Central memory CD4-positive, alpha-beta T cell (primary cell): ENCODE measurements around the gene USP12.
A peak's percentile ranks its signal among the peaks of the same experiment; 100 is the strongest.
"Not testable (repeated sequence)": the region's sequence is repeated elsewhere in the genome, so short reads cannot be mapped to it uniquely, and the experiment has no call there.

Experiments used
- DNase-seq: peaks from one replicate; pipeline ENCODE4 v3.0.0; 2022

The USP12 gene

DNA sequence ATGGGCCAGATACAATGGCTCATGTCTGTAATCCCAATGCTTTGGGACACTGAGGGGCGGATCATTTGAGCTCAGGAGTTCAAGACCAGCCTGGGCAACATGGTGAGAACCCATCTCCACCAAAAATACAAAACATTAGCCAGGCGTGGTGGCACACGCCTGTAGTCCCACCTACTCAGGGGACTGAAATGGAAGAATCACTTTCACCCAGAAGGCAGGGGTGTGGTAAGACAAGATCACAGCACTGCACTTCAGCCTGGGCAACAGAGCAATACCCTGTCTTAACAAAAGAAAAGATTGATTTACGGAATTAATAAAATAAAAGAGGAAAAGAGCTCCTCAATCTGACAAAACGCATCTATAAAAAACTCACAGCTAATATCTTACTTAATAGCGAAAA is 22.7 kb downstream of the USP12 start:
- no peak for DNase-seq

DNA sequence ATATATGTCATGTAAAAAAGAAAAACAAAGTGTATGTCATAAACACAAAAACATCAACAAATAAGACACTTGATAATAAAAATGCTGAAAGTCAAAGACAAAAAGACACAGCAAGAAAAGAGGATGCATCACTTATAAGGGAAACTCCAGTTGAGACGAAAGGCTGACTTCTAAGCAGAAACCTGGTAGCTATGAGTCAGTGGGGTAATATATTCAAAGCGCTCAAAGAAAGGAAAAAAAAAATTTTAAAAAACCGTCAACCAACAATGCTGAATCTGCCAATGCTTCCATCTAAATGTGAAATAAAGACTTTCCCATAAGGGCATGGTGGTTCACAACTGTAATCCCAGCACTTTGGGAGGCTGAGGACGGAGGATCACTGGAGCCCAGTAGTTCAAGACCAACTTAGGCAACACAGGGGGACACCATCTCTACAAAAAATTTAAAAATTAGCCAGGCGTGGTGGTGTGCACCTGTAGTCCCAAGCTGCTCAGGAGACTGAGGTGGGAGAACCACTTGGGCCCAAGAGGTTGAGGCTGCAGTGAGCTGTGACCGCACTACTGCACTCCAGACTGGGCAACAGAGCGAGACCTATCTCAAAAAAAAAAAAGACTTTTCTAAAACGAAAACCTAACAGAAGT is 24.0 kb downstream of the USP12 start:
- no peak for DNase-seq

DNA sequence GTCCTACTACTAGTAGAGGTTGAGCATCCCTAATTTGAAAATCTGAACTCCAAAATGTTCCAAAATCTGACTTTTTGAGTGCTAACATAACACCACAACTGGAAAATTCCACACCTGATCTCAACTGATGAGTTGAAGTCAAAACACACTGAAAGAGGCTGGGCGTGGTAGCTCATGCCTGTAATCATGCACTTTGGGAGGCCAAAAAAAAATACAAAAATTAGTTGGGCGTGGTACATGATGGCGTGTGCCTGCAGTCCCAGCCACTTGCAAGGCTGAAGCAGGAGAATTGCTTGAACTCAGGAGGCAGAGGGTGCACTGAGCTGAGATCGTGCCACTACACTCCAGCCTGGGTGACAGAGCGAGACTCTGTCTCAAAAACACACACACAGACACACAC is 29.9 kb downstream of the USP12 start:
- DNase-seq = no peak

DNA sequence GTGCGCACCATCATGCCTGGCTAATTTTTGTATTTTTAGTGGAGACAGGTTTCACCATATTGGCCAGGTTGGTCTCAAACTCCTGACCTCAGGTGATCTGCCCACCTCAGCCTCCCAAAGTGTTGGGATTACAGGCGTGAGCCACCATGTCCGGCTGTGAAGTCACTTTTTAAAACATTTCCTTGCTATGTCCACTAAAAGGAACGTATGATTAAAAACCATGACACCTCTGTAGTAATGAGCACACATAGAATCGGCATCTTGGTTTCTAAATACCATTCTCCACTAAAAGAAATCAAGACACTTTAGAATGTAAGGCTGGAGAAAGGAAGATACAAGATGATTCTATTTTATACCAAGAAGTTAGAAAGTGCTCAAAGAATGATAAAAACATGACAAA is 30.5 kb downstream of the USP12 start:
- not testable (repeated sequence) for DNase-seq

DNA sequence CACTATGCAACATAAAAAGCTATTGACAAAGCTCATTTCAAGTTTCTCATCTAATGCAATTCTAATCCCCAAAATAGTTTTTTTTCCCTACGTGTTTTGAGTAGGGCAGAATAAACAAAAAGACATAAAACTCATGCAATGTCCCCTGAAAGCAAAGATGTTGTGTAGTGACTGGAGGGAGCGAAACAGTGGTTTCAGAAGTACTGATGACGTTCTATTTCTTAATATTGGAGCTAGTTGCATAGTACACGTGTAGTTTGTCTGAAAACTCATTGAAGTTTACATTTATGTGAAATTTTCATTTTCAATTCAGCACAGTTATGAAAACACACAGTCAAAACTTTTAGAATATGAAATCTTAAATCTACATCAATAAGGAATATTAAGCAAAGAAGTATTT is 31.6 kb downstream of the USP12 start:
- no peak for DNase-seq

DNA sequence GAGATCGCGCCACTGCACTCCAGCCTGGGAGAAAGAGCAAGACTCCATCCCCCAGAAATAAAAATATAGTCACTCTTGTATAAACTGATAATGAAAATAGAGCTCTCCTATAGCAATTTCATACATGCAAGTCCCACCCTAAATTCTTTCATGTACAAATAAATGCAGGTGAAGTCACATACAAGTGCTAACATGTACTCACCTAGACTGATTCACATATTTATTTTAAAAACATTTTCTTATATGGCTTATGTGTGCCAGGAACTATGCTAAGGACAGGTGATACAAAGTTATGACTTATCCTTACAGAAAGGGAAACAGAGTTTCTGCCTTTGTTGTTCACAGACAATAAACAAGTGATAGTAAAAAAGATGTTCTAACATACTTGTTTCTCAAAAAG is 32.0 kb downstream of the USP12 start:
- DNase-seq = no peak

DNA sequence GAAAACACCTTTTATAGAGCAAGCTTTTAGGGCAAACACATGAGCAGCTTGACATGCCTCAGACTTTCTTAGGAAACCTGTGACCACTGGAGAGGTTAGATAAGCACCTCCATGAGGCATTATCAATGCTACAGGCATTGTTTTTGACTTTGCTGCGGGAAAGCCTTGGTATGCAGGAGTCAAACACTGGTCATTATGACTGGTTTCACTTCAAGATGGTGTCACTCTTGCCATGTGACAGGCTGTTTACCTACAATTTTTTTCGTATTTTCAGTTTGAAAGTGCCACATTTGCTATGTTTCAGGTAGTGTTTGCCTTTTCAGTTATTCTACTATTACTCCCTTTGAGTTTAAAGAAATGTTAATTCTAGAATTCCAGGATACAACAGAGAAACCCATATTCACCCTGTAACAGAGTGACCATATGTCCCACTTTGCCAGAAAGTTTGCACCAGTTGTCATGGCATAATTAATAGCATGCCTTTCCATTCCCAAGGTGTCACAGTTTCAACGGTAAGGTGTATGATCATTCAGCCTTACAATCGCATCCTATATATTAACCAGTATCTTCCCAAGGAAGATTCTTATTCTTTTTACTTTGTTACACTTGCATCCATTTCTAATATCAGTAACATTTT is 33.0 kb downstream of the USP12 start:
- no peak for DNase-seq

DNA sequence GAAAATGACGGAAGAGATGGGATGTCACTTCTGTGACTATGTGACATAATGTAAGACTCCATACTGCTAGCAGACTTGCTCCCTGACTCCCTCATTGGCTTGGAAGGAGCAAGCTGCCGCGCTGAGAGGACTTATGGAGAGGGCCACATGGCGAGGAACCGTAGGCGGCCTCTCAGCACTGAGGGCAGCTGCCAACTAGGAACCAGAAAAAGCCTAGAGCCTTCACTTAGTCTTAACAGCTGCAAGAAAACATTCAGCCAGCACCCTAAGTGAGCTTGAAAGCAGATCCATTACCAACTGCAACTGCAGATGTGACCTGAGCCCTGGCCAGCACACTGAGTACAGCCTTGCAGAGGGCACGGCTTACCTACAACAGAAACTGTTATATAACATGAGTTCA is 33.9 kb downstream of the USP12 start:
- DNase-seq = no peak

DNA sequence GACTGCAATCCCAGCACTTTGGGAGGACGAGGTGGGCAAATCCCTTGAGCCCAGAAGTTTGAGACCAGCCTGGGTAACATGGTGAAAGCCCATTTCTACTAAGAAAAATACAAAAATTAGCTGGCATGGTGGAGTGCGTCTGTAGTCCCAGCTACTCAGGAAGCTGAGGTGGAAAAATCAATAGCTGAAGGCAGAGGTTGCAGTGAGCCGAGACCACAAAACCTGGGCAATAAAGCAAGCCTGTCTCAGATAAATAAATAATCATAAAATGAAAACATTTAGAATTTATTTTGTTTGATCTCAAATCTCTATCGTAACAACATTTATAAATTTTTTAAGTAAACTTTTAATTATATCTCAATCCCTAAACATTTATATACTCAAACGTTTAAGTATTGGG is 36.6 kb downstream of the USP12 start:
- no peak for DNase-seq

DNA sequence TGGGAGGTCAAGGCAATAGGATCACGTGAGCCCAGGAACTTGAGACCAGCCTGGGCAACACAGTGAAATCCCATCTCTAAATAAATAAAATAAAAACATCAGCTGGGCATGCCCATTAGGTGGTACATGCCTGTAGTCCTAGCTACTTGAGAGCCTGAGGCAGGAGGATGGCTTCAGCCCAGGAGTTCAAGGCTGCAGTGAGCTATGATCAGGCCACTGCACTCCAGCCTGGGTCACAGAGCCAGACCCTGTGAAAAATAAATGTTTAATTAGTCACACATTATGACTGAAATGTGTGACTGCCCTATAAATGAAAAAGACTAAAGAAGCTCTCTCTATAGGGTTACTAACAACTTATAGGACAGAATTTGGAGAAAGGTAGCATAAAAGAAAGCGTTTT is 37.7 kb downstream of the USP12 start:
- no peak for DNase-seq

DNA sequence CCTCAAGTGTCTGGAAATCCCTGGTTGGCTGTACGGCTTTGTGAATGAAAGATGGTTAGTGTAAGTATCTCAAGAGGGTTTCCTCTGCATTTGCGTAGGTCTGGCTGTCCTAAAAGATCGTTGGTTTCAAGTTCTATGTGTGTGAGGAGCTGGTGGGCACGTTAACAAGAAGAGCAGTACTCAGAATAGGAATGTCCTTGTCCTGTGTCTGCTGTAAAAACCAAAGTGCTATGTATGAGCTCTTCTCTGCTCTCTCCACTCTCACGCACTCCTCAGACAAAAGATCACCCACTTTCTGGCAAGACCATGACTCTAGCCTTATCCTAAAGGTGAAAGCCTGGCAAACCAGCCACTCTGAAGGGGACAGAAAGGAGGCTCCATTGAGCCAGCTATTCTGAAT is 39.1 kb downstream of the USP12 start:
- no peak for DNase-seq

DNA sequence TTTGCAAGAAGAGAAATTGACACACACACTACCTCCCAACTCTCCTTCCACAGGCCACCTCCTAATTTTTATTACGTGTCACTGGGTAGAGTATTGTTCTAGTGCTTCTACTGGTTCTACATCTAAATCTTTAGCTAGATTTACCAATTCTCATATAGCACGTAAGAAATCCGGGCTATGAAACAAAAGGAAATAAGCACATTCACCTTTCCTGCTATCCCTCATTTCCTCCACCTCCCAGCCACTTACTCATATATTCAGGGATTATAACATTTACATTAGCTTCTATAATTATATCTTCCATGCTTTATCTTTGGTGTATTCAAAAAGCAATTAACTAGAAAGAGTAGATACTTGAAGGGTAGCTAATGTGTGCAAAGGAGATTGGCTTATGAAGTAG is 39.7 kb downstream of the USP12 start:
- no peak for DNase-seq

DNA sequence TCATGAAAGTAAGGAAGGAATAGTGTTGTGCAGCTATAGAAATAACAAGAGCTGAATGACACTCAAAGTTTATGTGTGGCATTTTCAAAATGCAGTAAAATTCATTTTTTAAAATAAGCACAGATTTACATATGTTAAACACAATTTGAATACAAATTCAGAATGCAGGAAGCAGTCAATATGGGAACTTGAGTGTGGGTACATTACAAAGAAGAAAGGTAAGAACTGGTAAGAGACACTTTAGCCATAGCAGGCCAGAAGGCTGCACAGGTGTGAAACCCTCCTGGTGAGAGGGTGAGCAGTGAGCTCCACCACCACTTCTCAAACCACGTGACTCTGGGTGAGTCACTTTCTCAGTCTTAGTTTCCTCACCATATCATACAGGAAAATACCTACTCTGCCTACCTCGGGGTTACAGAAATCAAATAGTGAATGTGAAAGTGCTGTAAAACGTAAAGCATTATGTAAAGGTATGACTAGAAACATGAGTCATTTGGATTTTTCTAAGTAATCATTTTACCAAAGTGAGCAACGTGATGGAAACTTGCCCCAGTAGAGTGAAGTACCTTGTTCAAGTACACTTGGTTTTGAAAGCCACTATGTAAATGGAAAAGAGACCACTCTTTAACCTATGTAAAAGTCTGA is 40.5 kb downstream of the USP12 start:
- DNase-seq = peak; percentile 59

DNA sequence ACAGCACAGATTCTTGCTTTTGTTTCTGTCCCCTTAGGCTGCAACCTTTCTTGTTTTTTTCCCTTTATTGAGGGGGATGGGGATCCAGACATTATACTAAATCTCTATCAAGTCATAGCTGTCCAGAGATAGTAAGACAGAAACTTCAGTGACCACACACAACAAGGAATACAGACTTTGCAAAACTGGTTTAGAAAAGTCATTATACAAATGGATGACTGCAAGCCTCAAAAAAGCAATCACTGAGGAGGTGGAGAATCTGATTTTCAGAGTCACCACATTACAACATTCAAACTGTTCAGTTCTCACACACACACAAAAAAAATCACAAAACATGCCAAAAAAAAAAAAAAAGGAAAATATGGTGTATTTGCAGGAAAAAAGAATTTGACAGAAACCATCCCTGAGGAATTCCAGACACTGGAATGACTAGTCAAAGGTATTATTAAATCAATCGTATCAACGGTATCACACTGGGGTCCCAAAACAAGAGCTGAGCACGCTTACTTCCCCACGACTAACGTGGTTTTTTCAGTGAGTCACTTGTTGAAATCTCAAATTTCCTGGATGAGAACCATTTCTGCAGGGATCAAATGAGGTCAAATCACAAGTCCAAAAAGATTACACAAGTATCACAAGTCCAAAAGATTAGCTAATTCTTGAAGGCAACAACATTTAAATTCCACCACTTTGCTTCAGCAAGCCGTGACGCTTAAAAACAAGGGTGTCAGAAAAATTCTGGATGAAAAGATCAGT is 41.2 kb downstream of the USP12 start:
- no peak for DNase-seq

DNA sequence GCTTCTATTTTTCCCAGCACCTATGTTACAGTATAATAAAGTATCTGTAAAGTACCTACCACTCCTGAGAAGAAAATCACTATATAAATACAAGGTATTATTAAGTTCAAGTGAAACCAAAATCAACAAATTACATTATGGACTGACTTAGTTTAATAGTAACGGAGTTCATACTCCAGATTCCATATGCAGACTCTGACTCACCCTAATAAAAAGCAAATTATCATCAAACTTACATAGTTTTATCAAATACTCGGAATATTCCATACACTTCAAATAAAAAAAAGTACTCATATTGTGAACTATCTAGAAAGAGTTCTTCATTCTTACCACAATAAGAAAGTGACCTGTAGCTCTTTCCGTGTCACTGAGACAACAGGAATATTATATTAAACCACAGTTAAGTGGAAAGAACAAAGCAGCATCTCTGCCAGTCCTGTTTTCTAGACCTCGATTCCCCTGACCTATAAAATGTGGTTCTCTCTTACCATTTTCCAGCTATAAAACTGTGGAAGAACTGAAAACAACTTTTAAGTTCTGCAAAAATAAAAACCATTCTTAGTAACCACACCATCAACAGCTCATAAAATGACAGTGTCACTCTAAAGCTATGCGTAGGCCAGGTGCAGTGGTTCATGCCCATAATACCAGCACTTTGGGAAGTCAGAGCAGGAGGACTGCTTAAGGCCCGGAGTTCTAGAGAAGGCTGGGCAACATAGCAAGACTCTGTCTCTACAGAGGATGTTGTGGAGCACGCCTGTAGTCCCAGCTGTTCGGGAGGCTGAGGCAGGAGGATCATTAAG is 42.6 kb downstream of the USP12 start:
- no peak for DNase-seq

DNA sequence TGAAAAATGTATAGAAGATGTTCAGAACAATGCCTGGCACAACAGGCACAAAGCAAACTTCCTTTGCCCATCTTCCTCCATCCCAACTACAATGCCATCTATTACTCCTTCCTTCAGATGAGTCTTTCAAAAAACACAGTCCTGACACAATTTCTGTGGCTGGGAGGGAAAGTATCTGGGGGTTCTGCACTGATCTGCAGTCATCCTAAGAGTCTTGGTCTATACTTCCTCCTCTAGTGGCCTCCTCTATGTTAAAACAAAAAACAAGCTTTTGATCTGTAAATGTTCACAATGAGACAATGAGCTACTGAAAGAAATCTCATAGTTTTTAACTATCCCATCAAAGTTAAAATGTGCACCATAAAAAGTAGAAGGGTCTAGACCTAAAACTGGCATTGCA is 44.8 kb downstream of the USP12 start:
- no peak for DNase-seq

DNA sequence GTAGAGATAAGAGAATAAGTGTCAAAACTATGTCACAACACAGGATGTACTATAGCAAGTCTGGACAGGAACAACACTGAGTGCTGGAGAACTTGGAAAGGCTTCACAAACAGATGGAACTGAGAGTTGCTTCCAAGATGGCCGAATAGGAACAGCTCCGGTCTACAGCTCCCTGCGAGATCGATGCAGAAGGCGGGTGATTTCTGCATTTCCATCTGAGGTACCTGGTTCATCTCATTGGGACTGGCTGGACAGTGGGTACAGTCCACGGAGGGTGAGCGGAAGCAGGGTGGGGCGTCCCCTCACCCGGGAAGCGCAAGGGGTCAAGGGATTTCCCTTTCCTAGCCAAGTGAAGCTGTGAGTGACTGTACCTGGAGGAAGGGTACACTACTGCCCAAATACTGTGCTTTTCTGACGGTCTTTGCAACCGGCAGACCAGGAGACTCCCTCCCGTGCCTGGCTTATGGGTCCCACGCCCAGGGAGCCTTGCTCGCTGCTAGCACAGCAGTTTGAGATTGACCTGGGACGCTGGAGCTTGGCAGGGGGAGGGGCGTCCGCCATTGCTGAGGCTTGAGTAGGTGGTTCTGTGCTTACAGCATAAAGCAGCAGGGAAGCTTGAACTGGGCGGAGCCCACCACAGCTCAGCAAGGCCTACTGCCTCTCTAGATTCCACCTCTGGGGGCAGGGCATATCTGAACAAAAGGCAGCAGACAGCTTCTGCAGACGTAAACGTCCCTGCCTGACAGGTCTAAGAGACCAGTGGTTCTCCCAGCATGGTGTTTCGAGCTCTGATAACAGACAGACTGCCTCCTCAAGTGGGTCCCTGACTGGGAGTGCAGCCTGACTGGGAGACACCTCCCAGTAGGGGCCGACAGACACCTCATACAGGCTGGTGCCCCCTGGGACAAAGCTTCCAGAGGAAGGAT is 46.0 kb downstream of the USP12 start:
- no peak for DNase-seq

DNA sequence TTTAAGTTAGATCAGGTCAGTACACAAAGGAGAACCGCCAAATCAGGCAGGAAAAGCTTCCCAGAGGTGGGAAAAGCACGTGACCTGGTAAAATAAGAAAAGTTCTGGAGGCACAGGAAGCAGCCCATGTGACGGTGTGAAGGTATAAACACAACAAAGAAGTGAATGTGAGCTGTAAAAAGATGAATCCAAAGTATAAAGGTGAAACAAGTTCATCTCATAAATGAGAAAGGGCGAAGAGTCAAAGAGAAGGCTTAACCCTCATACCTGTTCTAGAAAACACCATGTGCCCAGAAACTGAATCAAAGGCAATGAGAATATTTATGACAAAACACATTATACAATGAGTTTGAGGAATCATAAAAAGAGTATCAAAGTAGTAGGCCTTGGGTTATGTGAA is 47.0 kb downstream of the USP12 start:
- no peak for DNase-seq

DNA sequence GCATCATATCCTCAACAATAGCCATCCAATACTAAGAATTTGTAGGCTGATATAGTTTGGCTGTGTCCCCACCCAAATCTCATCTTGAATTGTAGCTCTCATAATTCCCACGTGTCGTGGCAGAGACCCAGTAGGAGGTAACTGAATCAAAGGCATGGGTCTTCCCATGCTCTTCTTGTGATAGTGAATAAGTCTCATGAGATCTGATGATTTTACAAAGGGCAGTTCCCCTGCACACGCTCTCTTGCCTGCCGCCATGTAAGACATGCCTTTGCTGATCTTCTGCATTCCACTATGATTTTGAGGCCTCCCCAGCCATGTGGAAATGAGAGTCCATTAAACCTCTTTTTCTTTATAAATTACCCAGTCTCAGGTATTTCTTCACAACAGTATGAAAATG is 48.2 kb downstream of the USP12 start:
- DNase-seq = not testable (repeated sequence)

DNA sequence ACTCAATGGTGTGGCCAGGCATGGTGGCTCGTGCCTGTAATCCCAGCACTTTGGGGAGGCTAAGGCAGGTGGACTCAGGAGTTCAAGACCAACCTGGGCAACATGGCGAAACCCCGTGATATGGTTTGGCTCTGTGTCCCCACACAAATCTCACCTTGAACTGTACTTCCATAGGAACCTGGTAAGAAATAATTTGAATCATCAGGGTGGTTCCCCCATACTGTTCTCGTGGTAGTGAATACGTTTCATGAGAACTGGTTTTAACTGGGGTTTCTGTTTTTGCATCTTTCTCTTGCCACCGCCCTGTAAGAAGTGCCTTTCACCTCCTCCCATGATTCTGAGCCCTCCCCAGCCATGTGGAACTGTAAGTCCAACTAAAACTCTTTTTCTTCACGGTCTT is 49.6 kb downstream of the USP12 start:
- DNase-seq = no peak

DNA sequence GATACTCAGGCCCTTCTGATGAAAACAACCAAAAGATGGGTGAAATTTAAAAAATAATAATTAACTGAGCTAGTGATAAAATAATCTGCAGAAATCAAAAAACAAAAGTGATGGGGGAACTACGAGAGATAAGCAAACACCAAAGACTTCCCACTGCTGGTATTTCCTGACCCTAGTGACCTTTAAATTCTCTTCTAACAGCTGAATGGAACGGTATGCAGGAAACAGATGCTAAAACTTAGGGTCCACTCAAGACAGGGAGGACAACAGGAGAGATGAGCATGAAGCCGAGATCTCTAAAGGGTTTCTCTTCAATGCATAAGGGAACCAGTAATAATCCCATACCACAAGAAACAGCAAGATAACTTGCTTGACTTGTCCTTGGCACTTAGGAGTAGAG is 50.8 kb downstream of the USP12 start:
- no peak for DNase-seq

DNA sequence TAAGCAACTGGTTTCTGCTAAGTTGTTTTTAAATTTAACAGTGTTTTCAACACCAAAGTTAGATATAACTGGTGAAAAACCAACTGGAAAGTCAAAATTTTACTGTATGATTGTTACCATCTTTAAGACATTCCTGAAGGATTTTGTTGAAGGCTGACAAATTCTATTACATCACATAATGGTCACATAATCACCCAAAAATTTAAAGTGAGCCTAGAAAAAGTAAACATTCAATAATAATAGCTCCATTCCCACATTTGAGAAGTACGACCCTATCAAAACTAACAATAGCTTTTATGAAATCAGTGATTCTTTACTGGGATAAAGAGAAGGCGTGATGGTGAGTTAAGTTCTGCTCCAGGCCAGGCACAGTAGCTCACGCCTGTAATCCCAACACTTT is 51.6 kb downstream of the USP12 start:
- no peak for DNase-seq
